ENCODE measurements around the gene CDC20. TPM values are rescaled to one million over a fixed set of nuclear protein-coding genes. Genes with fewer than 3 reads are reported as not detected.
"Not testable (repeated sequence)": the region's sequence is repeated elsewhere in the genome, so short reads cannot be mapped to it uniquely, and the experiment has no call there.

Gene CDC20
- total RNA-seq, 1 donor from 2014 or later = 0.99 TPM

DNA sequence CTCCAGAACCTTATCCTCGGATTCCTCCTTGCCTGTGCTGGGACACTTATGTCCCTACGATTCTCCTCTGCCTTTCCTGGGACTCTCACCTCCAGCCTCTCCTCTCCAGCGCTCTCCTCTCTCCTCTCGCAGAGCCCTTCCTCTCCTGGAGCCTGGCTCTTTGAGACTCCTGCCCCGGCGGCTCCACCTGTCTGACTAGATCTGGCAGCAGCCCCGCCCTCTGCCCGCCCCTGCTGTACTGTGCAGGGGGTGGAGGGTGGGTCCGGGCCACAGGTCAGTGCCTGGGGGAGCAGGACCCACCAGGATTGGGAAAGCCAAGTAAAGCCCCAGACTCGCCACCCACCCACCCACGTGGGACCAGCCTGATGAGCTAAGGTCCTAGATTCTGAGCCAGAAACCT lies 7.4 kb downstream of the CDC20 start:
- H3K27ac ChIP-seq (replicated peaks) = peak overlapping the region; percentile 98

DNA sequence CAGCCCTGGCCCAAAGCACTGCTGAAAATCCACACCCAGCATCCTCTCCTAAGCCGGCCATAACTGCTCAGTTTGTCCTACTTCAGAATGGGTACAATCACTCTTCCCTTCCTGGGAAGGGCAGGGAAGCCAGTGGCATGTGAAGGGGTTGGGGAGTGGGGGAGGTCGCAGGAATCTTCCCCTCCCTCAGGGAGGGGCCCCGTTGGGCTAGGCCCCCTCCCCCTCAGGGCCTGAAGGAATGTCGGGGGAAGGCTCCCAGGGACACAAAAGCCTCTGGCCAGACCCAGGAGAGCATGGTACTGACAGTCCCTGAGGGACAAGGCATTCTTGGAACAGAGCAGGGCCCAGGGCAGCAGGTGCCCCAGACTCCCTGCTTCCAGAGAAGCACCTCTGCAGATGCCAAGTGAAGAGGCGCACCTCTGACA lies 7.8 kb downstream of the CDC20 start:
- intact Hi-C loops (cut with micrococcal nuclease) = no loop called here
- H3K9me3 ChIP-seq (replicated peaks) = no peaks in the 10 kb centered on the region
- no peak for DNase-seq
- H3K36me3 ChIP-seq = peaks cover 41% of the 10 kb centered on the region
- no peaks in the 10 kb centered on the region for H3K27me3 ChIP-seq (ENCODE audit: low read depth)
- peak overlapping the region; percentile 98 for H3K27ac ChIP-seq (replicated peaks)
- no peak for TF ChIP-seq CTCF (IDR thresholded peaks at IDR 0.05; ENCODE audit: borderline replicate concordance)
- H3K4me3 ChIP-seq = peak overlapping the region; percentile 95
- peaks cover 46% of the 10 kb centered on the region for H3K4me1 ChIP-seq

More for the DNA sequence above, 7.4 kb downstream of the CDC20 start:
- H3K4me1 ChIP-seq = peaks cover 46% of the 10 kb centered on the region
- H3K27me3 ChIP-seq (ENCODE audit: low read depth) = no peaks in the 10 kb centered on the region
- DNase-seq = peak; percentile 18
- H3K9me3 ChIP-seq (replicated peaks) = no peaks in the 10 kb centered on the region
- intact Hi-C loops (cut with micrococcal nuclease) = no loop called here
- peaks cover 45% of the 10 kb centered on the region for H3K36me3 ChIP-seq
- peak overlapping the region; percentile 95 for H3K4me3 ChIP-seq
- TF ChIP-seq CTCF (IDR thresholded peaks at IDR 0.05; ENCODE audit: borderline replicate concordance) = no peak

DNA sequence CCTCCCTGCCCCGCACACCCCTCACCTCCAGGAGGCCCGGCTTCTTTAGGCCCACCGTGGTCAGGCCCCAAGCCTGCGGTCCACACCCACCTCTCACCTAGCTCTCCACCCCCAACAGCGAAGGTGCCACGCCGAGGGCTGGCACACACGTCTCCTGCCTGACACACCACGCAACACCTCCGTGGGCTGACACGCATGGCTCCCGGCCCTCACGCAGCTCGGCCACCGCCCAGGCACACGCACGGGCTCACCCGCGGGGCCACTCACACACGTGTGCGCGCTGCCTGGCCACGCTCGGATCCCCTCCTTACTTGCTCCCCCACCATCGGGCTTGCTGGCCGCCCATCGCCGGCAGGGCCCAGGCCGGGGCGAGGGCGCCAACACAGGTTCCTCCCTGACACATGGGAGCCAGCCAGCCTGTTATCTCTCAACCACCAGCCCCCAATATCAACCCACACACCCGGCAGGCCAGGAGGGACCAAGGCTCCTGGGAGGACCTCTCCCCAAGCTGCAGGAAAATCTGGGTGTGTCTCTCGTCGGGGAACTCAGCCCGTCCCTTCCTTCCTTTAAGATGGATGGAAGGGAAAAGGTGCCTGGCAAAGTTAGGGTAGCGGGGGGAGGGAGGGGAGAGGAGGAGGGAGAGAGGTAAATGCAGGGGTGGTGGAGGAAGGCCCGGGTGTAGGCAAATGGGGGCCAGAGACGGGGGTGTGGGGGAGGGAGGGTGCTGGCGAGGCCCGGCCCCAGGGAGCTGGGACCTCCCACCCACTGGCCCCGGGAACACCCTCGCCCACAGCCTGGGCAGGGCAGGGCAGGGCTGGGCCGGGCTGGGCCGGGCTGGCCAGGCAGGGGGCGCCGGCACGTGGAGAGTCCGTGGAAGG lies 8.5 kb downstream of the CDC20 start:
- intact Hi-C loops (cut with micrococcal nuclease) = no loop called here
- peak; percentile 25 for DNase-seq

DNA sequence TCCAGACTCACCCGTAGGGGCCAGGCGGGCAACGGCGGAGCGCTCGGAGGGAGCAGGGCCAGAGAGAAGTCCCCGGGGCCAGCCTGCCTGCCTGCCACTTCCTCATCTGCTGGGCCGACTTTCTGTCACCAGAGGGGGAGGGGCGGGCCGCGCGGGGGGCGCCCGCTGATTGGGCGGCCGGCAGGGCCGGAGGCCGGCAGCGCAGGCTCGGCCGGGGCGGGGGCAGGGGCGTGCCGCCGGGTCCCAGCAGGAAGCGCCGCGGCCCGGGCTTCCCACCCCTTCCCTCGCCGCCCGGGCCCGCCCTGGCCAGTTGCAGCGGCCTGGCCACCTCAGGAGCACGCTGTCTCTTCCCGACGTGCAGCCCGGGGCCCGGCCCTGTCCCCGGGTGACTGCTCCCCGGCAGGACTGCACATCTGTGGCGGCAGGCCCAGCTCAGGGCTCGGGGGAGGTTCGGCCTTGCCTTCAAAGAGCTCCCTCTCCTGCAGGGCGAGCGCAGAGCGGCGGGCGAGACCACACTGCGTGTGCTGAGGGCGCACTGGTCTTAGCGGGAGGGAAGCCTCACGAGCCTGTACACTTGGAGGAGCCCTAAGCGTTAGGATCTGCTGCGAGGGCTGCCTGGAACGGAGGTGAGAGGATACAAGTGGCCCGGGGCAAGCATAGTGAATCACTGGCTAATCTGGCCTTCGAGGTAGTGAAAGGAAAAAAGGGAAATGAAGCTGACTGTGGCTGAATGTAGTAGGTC lies 9.3 kb downstream of the CDC20 start, which contains the start of gene ELOVL1:
ELOVL1 (minus strand) TSS at position 108 of the 742 bp plus-strand sequence. CDS start 2,402 bp downstream, outside the sequence.
- Histone ChIP-seq H3K4me3 (peak within 1 kb of the TSS; percentile 95), H3K27ac (replicated peaks) (peak within 1 kb of the TSS; percentile 98), H3K27me3 (ENCODE audit: low read depth) (no peaks in the 10 kb centered on the region), H3K36me3 (peaks cover 26% of the 10 kb centered on the region), H3K9me3 (replicated peaks) (no peaks in the 10 kb centered on the region), H3K4me1 (peaks cover 56% of the 10 kb centered on the region)
- DNase-seq = peak; percentile 95
- intact Hi-C loops (cut with micrococcal nuclease) = no loop called here
- TF ChIP-seq CTCF (IDR thresholded peaks at IDR 0.05; ENCODE audit: borderline replicate concordance) = peak; percentile 31

More for the DNA sequence above, 8.5 kb downstream of the CDC20 start:
- Histone ChIP-seq H3K4me3 (peak overlapping the region; percentile 95), H3K9me3 (replicated peaks) (no peaks in the 10 kb centered on the region), H3K4me1 (peaks cover 47% of the 10 kb centered on the region), H3K27me3 (ENCODE audit: low read depth) (no peaks in the 10 kb centered on the region), H3K36me3 (peaks cover 34% of the 10 kb centered on the region), H3K27ac (replicated peaks) (peak overlapping the region; percentile 98)
- no peak for TF ChIP-seq CTCF (IDR thresholded peaks at IDR 0.05; ENCODE audit: borderline replicate concordance)

DNA sequence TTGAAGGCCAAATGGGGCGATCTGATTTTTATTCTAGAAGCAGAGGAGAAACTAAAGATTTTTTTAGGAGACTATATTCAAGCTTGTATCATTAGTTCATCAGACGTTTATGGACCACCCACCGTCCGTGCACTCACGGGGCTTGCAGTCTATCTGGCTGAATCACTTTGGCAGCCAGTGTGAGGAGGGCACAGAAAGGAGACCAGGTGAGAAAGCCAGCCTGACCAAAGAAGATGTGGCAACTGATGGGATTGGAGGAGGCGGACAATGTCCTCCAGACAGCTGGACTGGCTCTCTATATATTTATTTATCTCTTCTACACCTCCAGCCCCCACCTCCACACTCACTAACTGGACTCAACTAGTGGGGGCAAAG lies 9.9 kb downstream of the CDC20 start:
- Histone ChIP-seq H3K4me1 (peaks cover 61% of the 10 kb centered on the region), H3K36me3 (peaks cover 21% of the 10 kb centered on the region)
- intact Hi-C loops (cut with micrococcal nuclease) = no loop called here

DNA sequence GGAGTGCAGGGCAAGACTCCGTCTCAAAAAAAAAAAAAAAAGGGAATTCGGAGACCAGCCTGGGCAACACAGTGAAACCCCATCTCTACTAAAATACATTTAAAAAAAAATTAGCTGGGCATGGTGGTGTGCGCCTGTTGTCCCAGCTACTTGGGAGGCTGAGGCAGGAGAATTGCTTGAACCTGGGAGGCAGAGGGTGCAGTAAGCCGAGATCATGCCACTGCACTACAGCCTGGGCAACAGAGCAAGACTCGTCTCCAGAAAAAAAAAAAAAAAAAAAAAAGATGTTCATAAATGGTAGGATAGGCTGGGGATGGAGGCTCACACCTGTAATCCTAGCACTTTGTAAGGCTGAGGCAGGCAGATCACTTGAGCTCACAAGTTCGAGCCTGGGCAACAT lies 11.0 kb downstream of the CDC20 start:
- peaks cover 66% of the 10 kb centered on the region for H3K4me1 ChIP-seq
- H3K27me3 ChIP-seq (ENCODE audit: low read depth); H3K4me3 ChIP-seq; H3K36me3 ChIP-seq; H3K9me3 ChIP-seq (replicated peaks); intact Hi-C loops (cut with micrococcal nuclease); H3K27ac ChIP-seq (replicated peaks); DNase-seq: not testable (repeated sequence)

More for the DNA sequence above, 9.9 kb downstream of the CDC20 start:
- Histone ChIP-seq H3K27ac (replicated peaks) (peak overlapping the region; percentile 98), H3K4me3 (peak overlapping the region; percentile 95), H3K27me3 (ENCODE audit: low read depth) (no peaks in the 10 kb centered on the region), H3K9me3 (replicated peaks) (no peaks in the 10 kb centered on the region)
- DNase-seq = no peak
- no peak for TF ChIP-seq CTCF (IDR thresholded peaks at IDR 0.05; ENCODE audit: borderline replicate concordance)

Measured in left ventricle myocardium inferior (tissue), 1 donor.